GM18519 (cell line): ENCODE results near the gene MTMR12.

Experiments
- ATAC-seq: cut with Tn5 transposase; IDR thresholded peaks from one replicate; pipeline ENCODE4 v1.9.1; 2021; ENCODE audit warnings: mild to moderate bottlenecking, moderate library complexity; ENCODE audit not compliant: unreplicated experiment, low FRiP score

Gene MTMR12, protein sequence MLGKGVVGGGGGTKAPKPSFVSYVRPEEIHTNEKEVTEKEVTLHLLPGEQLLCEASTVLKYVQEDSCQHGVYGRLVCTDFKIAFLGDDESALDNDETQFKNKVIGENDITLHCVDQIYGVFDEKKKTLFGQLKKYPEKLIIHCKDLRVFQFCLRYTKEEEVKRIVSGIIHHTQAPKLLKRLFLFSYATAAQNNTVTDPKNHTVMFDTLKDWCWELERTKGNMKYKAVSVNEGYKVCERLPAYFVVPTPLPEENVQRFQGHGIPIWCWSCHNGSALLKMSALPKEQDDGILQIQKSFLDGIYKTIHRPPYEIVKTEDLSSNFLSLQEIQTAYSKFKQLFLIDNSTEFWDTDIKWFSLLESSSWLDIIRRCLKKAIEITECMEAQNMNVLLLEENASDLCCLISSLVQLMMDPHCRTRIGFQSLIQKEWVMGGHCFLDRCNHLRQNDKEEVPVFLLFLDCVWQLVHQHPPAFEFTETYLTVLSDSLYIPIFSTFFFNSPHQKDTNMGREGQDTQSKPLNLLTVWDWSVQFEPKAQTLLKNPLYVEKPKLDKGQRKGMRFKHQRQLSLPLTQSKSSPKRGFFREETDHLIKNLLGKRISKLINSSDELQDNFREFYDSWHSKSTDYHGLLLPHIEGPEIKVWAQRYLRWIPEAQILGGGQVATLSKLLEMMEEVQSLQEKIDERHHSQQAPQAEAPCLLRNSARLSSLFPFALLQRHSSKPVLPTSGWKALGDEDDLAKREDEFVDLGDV

DNA sequence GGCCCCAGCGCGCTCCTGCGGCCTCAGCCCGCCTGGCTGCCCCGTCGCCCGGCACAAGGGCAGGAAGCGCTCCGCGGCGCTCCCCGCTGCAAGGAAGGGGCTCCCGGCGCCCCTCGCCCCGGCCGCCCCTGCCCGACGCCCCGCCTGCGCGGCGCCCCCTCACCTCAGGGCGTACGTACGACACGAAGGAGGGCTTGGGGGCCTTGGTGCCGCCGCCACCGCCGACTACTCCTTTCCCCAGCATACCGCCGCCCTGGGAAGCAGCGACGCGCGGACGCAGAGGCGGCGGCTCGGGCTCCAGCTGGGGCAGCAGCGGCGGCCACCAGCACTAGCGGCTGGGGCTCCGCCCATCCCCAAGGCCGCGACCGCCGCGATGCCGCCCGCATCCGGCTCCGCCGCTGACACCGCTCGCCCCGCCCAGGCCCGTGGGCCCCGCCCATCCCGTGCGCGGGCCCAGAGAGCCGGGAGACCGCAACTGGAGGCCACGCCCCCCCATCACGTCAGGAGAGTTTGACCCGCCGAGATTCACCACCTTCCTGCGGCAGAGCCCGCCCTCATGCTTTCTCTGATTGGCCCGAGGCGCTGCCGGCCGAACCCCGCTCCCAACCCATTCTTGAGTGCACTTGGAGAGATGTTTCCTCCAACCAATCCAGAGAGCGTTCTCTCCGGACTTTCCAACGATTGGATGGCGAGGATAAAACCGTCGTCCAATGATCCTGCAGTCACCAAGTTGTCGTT lies at the start of gene MTMR12:
MTMR12 (minus strand) TSS at position 345 of the 738 bp plus-strand sequence; CDS start at position 244, 101 bp downstream.
- peak; percentile 90 for ATAC-seq

DNA sequence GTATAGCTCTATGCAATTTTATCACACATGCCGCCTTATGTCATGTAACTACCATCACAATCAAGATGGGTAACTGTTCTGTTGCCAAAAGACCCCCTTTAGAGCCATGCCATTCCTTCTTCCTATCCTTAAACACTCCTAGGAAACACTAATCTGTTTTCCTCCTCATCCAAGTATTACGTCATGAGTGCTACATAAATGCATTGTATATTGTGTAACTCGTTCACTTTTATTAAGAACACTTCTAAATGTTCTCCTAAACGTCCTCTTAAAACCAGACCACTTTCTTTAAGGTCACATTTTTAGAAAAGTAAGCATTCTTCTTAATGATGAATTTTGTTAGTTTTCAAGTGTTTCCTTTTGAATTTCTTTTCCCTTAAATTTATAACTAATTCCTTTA lies 49.8 kb upstream of the MTMR12 start:
- ATAC-seq = no peak

DNA sequence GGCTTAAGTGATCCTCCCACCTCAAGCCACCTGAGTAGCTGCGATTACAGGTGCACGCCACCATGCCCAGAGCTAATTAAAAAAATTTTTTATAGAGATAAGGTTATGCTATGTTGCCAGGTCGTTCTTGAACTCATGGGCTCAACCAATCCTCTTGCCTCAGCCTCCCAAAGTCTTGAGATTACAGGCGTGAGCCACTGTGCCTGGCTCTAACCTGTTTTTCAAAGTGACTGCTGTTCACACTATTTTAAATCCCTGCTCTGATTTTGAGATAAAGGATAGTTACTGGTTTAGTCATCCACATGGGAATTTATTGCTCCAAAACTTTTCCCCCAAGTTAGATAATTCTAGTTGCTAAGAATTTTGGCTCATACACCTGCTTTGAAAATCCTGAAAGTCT lies 48.2 kb upstream of the MTMR12 start:
- ATAC-seq = no peak

DNA sequence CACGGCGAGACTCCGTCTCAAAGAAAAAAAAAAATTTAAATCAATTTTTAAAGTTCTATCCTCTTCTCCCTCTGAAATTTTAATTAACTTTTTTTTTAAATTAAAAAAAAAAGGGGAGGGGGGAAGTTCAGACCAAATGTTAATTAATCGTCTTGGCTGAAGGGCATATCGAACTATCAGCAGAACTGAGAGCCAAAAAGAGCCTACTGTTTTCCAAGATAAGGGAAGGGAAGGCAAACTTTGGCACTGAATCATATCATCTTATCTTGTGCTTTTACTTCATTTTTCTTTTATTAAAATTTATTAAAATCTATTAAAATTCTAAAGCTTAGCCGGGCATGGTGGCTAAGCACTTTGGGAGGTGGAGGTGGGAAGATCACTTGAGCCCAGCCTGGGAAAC lies 45.9 kb upstream of the MTMR12 start:
- no peak for ATAC-seq

DNA sequence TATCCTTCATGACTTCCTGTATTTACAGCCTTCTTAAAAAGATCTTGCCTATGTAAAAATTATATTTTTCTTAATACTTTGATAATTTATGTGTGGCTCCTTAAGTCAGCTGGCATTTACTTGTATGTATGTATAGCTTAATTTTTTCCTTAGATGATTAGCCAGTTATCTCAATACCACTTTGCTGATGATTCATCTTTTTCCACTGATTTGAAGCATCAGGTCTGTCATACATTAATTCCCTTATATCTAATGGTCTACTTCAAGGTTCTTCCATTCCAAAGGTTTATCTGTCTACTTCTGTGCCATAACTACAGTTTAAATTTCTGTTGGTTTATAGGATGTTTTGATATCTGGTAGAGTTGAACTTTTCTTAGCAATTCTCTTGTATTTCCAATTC lies 44.9 kb upstream of the MTMR12 start:
- no peak for ATAC-seq

DNA sequence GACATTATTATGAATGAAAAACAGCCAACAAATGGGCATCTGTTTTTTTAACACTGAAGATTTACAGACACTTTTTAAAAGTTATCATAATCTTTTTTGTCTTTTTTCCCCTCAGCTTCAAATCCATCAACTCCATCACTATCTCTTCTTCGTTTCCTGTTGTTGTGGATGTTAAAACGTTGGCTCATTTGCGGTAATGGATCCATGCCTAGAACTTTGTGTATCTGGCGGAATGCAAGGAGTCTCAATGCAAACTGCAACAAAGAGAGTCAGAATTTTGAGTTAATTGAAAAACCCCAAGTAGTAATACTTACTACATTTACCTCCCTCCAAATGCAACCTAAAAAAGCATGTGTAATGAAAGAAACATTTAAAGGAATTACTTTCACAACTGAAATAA lies 42.9 kb upstream of the MTMR12 start:
- no peak for ATAC-seq

DNA sequence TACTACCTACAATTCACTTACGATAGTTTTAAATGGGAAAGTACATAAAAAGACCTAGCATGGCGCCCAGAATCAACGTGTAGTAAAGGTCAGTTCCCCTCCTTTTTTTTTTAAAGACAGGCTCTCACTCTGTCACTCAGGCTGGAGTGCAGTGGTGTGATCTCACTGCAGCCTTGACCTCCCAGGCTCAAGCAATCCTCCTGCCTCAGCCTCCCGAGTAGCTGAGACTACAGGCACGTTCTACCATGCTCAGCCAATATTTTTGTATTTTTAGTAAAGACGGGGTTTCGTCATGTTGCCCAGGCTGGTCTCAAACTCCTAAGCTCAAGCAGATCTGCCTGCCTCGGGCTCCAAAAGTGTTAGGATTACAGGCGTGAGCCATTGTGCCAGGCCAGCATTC lies 40.7 kb upstream of the MTMR12 start:
- ATAC-seq = no peak

DNA sequence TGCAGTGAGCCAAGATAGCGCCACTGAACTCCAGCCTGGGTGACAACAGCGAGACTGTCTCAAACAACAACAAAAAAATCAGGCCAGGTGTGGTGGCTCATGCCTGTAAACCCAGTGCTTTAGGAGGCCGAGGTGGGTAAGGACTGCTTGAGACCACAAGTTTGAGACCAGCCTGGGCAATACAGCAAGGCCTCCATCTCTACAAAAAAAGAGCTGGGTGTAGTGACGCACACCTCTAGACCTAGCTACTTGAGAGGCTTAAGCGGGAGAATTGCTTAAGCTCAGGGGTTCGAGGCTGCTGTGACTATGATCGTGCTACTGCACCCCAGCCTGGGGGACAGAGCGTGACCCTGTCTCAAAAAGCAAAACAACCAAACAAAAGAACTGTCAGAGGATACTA lies 39.9 kb upstream of the MTMR12 start:
- ATAC-seq = no peak

DNA sequence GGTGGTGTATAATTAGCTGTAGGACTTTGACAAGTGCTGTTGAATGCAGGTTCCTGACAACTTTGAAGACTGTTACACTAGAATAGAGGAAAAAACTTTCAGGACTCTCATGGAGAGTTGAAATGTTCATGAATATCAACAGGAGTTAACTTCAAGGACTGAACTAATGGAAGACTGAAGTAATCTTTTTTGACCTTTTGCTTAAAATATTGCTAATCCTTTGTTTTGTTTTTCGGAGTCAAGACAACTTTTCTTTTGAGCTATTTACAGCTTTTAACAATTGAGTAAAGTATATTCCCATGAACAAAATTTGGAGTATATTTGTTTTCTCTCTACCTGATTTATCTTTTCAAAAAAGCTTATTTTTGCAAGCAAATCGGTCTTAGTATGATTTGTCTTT lies 34.1 kb upstream of the MTMR12 start:
- ATAC-seq = no peak

DNA sequence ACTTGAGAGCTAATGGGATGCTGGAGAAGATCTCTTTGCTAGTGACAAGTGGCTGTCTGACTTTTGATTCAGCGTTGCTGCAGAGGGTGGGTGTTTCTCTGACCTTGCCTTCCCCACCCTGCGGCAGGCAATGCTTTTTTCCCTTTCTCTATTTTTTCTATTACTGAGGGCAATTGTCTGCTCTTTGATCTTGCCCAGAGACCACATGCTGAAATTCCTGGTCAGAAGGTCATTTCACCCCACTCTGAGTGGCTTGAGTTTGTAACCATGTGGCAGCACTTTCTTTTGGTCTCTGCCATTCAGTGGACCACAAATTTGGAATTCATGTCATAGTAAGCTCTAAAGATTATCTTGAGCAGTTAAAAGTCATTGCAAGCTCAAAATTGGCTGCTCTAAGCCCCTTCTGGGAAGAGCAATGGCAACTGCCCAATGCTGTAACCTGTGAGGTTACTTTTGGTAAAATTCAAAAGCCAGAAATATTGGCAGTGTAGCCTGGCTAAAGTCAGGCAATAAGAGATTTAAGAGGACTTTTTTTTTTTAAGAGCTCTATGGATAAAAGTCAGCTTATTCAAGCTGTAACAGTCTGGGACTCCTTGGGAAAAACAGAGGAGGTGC lies 30.4 kb upstream of the MTMR12 start:
- ATAC-seq = no peak

DNA sequence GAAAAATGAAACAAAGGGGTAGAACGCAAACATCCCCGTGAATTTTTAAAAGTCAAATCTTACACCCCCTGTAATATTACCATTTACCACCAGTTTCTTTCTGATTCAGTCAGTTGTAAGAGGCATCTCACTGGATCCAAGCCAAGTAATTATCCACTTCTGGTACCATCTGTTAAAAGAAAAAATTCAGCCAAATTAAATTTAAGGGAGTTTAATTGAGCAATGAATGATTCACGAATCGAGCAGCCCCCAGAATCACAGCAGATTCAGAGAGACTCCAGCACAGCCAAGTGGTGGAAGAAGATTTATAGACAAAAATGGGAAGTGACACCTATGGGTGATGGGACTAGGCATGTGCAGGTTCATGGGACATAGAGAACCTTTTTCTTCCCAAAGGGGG lies 29.9 kb upstream of the MTMR12 start:
- ATAC-seq = no peak

DNA sequence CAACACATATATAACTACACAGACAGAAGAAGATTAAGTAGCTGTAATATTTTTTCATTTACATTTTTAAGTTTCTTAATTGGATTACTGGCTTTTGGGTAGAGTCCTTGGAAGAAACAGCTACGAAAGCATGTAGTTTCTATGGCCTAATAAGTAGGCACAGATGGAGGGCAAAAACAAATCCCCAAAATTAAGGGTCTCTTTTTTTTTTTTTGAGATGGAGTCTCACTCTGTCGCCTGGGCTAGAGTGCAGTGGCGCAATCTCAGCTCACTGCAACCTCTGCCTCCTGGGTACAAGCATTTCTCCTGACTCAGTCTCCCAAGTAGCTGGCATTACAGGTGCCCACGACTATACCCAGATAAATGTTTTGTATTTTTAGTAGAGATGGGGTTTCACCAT lies 27.1 kb upstream of the MTMR12 start:
- no peak for ATAC-seq

DNA sequence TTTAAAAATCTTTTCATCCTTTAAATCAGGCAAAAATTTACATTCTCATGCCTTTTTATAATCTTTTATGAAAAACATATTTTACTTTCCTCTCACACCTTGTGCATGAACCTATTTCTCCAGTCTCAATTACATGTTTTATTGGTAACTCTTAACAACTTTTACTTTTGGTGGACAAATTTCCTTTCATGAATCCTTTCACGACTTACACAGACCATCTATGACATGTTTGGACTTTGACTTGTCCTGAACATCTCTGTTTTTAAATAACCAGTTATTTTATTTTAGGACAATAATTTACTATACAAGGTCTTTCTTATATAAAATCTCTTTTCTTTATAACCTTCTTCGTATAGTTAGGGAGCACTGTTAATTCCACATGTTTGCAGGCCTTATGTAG lies 26.5 kb upstream of the MTMR12 start:
- no peak for ATAC-seq

DNA sequence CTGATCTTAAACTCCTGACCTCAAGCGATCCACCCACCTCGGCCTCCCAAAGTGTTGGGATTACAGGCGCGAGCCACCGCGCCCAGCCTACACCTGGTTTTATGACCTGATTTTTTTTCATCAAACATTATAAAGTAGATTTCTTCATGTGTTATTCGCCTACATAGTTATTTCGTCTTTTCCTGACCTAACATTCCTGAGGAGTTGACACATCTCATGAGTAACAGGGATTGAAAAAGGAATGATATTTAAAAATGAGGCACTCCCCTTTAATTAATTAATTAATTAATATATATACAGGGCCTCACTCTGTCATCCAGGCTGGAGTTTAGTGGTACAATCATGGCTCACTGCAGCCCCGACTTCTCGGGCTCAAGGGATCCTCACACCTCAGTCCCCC lies 20.2 kb upstream of the MTMR12 start:
- ATAC-seq = no peak

DNA sequence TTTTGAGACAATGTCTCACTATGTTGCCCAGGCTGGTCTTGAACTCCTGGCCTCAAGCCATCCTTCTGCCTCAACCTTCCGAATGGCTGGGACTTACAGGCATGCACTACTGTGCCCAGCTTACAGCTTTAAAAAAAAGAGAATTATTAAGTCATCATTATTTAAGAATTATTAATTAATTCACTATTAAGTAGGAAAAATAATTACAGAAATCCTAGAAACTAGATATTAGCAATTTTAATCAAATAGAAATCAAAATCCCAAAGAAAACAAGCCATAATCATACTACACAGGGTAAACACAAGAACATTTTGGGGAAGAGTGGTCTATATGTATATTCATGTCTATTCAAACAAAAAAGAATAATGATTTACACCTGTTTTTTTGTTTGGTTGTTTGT lies 19.6 kb upstream of the MTMR12 start:
- ATAC-seq = no peak

DNA sequence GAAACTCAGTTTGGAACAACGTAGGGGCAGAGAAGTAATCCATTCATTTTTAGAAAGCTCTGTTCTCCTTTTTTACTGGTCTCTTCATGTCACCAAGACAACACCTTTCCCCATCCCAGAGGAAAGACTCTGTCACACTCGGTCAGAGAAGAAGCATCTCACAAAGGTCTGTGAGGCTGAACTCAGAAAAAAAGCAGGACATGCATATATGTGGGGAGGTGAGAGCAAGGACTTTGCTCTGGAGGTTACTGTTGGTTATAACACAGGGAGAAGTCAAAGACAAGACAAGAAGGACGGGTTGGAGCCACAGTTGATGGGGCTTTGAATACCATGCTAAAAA lies 19.2 kb upstream of the MTMR12 start:
- ATAC-seq = no peak

DNA sequence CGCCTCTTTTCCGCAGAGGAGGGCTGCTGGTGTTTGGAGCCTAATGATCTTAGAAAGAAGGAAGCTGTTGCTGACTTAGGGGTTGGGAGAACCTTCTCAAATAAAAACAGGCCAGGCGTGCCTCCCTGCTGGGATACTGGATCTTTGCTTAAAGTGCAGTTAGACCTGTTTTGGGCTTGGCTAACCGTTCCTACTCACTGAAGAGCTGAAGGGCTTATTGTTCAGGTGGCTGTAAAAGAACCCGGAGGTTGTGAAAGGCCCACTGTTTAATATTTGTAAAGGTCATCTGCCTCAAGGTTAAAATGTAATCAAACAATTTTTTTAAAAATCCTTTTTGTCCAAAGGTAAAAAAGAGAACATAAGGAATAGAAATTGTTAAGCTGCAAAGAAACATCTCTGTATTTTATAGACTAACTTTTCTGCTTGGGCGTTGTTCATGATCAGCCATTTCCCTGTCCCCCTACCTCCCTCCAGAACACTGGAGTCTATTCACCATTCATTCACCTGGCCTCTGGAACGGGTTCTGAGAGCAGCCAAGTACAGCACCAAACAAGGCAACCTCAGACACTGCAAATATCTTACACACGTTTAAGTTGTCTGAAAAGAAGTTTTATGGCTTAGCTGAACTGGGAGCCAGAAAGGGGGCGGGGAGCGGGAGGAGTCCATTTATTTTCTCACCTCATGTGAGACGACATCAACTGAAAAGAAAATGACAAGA lies 18.6 kb upstream of the MTMR12 start:
- no peak for ATAC-seq

DNA sequence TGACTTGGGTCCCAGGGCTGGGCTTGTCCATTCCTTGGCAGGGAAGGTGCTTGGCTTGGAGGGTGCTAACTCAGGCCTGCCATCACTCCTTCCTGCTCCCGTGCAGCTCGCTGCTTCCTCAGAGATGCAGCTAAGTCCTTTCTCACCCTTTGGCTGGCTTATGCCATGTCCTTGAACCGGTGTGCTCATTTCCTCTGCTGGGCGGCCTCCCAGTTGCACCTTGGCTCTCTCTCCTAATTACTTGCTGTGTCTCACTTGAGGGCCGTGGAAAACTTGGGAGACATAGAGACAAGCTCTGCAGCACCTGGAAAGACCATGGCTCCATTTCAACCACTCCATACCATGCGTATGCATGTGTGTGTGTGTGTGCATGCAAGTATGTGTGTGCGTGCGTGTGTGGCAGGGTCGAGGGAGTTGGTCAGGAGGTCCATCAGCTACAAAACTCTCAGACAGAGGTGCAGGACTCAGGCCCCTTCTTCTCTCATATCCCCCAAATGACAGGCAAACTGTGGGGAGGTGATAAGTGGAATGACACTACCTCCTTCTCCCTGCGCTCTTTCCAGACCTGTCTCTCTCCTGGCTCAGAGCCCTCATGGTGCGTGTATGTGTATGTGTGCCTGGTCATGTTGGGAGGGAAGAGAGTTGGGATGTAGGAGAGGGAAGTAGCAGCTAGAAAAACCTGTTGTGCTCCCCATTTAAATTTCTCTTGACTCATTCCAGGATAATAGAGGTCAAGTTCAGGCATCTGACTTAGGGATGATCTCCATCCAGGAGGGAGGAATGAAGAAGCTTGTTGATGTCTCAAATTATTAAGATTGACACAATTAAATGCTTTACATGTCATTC lies 17.6 kb upstream of the MTMR12 start:
- no peak for ATAC-seq

DNA sequence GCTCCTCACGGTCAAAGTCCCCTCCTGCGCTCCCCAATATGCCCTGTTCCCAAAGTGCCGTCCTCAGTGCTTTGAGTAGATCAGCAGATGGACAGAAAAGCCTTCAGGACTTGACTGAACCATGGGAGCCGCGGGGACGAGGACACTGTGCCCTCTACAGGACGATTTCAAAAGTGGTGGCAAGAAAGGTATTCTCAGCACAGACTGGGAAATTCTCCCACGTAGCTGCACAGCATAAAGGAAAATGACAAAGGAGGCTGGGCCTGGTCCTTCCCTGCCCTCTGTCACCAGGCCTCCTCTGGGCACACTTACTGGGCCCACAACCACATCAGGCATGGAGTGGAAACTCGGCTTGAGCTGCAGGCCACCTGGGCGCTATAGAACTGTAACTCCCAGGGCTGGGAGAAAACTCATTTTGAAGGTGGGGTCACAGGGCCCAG lies 16.7 kb upstream of the MTMR12 start:
- ATAC-seq = peak; percentile 62
